AG09319 (cell line): ENCODE measurements around the gene ELAPOR1.
"Not testable (repeated sequence)": the region's sequence is repeated elsewhere in the genome, so short reads cannot be mapped to it uniquely, and the experiment has no call there.

Experiments
- DNase-seq: peaks from one replicate; pipeline ENCODE4 v3.0.0-alpha.2; 2010; ENCODE audit warnings: low read depth; ENCODE audit errors: extremely low read depth
- CTCF ChIP-seq: IDR thresholded peaks from 2 replicates; pipeline ENCODE4 v1.5.1; 2011; ENCODE audit warnings: low read depth, mild to moderate bottlenecking, inconsistent platforms, low read length, moderate library complexity

ELAPOR1 gene

GRCh38 chr1:109137958-109138357, 24.0 kb downstream of the ELAPOR1 start:
- no peak for TF ChIP-seq CTCF
- no peak for DNase-seq

- no peak for TF ChIP-seq CTCF
- no peak for DNase-seq
These were observed 24.4 kb downstream of the ELAPOR1 start for GRCh38 chr1:109138358-109138757.

GRCh38 chr1:109140392-109140791, 26.5 kb downstream of the ELAPOR1 start:
- DNase-seq: no peak
- no peak for TF ChIP-seq CTCF

- no peak for TF ChIP-seq CTCF
- DNase-seq: no peak
These were observed 28.3 kb downstream of the ELAPOR1 start for GRCh38 chr1:109142260-109142659.

- not testable (repeated sequence) for DNase-seq
These were observed 28.8 kb downstream of the ELAPOR1 start for GRCh38 chr1:109142725-109143124.

GRCh38 chr1:109148987-109149561, 35.2 kb downstream of the ELAPOR1 start:
- TF ChIP-seq CTCF: no peak
- DNase-seq: no peak

GRCh38 chr1:109149874-109150601, 36.1 kb downstream of the ELAPOR1 start:
- no peak for DNase-seq

More at GRCh38 chr1:109149874-109150601, 36.1 kb downstream of the ELAPOR1 start:
- no peak for TF ChIP-seq CTCF
